ENCODE results near the gene OLFML2A.
"Not testable (repeated sequence)": the region's sequence is repeated elsewhere in the genome, so short reads cannot be mapped to it uniquely, and the experiment has no call there.

Gene OLFML2A

GRCh38 chr9:124761710-124762109, 15.2 kb upstream of the OLFML2A start:
- DNase-seq, result no peak

GRCh38 chr9:124762633-124763032, 14.3 kb upstream of the OLFML2A start:
- DNase-seq, result no peak

- DNase-seq, result no peak
These were observed 12.0 kb upstream of the OLFML2A start for GRCh38 chr9:124764774-124765438.

- DNase-seq, result no peak
These were observed 11.5 kb upstream of the OLFML2A start for GRCh38 chr9:124765439-124765835.

- no peak for DNase-seq
These were observed 10.6 kb upstream of the OLFML2A start for GRCh38 chr9:124766326-124766725.

- DNase-seq, result no peak
These were observed 9.9 kb upstream of the OLFML2A start for GRCh38 chr9:124766815-124767554.

DNA sequence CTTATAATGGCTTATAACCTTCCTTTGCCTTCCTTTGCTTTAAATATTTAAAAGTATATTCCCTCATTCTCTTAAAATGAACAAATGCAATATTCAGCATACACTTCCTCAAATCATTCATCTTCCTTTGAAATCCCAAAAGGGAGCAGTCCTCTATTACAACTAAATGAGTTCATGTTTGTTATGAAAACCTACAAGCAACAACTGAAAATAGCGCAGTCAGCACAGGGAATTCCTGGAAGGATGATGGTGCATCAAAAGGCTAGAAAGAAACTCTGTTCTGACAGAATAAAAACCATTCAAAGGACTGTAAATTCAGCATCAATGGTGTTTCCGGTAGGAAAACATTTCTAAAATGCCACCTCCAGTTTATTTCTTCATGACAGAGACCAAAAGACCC, 9.1 kb upstream of the OLFML2A start:
- no peak for DNase-seq

DNA sequence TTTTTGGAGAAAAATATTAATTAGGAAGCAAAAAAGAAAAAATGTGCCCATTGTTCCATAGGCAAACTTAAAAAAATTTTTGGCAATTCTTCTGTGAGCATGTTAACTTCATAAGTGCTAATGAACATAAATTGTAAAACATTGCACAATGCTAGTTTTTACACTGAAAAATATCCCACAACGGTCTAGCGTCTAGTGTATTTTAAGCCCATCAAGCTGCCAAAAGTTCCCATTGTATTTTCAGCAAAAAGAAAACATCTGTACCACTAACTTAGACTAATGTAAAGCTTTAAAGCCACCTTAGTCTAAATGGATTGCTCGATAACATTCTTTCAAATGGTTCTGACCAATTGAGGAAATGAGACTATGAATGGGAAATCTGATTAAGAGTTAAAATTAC, 8.6 kb upstream of the OLFML2A start:
- DNase-seq, result no peak

GRCh38 chr9:124768750-124769548, 8.0 kb upstream of the OLFML2A start:
- no peak for DNase-seq

GRCh38 chr9:124769549-124770358, 7.2 kb upstream of the OLFML2A start:
- DNase-seq, result no peak

GRCh38 chr9:124770359-124771020, 6.4 kb upstream of the OLFML2A start:
- no peak for DNase-seq

DNA sequence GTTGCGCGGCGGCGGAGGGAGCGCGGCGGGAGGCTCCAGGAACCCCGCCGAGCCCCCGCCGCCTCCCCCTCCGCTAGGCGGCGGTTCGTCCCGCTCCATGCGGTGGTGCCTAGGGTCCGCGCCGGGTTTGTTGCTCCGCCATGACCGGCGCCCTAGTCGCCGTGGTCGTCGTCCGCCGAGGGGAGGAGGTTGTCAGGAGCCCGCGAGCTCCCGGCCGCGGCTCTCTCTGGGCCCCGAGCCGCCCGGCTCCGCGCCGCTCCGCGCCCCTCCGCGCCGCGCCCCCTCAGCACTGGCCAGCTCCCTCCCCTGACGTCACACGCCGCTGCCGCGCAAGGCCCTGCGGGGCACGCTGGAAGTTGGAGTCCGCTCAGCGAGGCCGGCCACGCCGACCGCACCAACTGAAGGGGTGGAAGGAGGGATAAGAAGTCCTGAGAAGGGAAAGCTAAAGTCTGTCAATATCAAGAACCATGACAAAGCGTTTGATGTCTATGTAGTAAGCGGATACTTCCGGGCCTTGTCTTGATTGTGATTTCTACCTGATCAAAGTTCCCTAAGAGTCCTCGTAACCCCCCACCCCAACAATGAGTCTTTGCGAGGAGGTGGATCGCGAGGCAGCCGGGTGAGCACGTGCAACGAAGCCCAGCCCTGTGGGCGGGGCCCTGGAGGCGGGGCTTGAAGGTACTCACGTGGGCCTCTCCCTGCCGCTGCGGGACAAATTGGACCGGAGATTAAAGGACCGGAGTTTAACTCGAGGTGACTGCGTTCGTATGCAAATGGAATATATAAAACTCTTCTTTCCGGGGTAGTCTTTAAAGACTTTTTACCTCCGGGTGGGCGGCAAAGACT, 5.7 kb upstream of the OLFML2A start, which contains the start of gene NR6A1:
NR6A1 (minus strand) TSS at position 291 of the 846 bp plus-strand sequence.
- peak; percentile 80 for DNase-seq

GRCh38 chr9:124771867-124772679, 4.9 kb upstream of the OLFML2A start:
- DNase-seq, result no peak

DNA sequence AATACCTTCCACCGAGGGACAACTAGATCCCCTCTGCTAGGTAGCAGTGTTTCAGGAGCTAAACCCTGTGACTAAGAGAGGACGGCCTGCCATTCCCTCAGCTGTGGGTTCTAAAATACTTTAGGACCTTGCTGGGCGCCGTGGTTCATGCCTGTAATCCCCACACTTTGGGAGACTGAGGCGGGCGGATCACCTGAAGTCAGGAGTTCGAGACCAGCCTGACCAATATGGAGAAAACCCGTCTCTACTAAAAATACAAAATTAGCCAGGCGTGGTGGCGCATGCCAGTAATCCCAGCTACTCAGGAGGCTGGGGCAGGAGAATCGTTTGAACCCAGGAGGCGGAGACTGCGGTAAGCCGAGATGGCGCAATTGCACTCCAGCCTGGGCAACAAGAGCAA, 4.1 kb upstream of the OLFML2A start:
- not testable (repeated sequence) for DNase-seq

DNA sequence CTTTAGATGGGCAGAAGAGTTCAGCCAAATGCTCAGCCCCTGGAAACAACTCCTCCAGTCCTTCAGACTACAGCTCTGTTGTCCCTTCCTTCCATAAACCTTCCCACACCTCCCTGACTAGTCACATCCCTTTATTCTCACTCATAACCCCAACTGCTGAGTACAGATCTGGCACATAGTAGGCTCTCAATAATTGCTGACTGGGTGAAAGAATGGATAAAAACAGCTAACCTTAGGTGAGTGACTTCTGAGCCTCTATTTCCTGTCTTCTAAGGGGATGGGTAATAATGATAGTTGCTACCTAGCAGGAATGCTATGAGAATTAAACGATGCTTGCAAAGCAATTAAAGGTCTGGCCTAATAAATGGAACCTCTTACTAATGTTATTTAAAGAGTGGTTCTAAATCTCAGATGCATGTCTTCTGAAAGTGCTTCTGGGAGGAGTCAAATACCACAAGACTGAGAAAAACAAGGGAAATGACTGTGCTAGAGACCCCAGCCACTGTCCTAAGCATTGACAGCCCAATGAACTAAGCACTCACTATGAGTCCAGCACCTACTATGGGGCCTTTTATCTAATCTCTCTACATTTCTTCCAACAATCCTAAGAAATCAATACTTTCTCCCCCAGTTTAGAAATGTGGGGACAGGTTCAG, 3.3 kb upstream of the OLFML2A start:
- DNase-seq, result no peak

DNA sequence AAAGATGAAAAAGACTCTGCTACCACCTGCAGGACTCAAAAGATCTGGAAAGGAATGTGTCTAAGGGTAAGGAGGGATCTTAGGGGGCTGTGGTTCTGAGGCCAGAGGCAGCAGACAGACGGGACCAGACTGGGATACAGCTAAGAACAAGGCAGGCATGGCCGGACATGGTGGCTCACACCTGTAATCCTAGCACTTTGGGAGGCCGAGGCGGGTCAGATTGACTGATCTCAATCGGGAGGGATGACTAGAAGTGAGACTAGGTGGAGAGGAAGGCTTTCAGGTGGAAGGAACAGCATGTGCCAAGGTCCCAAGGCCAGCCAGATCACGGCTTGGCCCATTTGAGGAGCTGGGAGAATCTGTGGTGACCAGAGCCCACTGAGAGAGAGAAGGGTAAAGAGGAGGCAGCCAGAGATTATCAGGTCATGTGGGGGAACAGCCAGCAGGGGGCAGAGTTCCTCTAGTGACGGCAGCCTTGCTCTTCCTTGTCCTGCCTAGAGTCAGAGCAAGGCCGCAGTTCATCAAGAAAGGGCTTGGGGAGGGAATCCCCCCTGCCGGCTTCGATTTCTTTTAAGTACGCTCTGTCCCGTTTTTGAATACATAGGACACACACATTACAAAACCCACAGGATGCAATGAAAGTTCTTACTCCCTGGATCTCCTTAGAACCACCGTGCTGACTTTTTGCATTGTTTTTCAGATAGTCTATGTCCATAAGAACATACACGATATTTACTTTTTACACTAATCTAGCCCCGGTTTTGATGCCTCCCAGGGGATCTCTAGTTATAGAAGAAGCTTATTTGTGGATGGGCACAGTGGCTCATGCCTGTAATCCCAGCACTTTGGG, 2.6 kb upstream of the OLFML2A start:
- DNase-seq, result no peak

DNA sequence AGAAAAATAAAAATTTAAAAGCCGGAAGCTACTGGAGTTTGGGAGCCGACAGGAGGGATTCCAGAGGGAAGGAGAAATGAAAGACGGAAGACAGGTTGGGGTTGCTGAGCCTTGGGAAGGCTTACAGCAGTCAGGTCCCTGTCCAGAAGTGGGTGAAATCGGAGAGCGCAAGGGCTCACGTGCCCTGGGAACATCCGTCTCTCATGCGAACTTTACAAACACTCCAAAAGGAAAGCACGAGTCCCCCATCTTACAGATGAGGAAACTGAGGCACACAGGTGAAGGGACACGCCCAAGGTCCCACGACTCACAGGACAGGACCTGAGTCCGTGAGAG, 347 bp upstream of the OLFML2A start:
- no peak for DNase-seq

- DNase-seq, result no peak
These were observed 1.8 kb downstream of the OLFML2A start for GRCh38 chr9:124778575-124779367.

Data from NCI-H1436 treated with DMSO at 0.1 percent for 48 hours (cell line).